GM21737 (cell line): ENCODE data around the gene GOLGA3.
"Not testable (repeated sequence)": the region's sequence is repeated elsewhere in the genome, so short reads cannot be mapped to it uniquely, and the experiment has no call there.

ENCODE experiments used
- ATAC-seq: cut with Tn5 transposase; IDR thresholded peaks from one replicate; pipeline ENCODE4 v1.9.1; 2021; ENCODE audit warnings: mild to moderate bottlenecking, moderate library complexity; ENCODE audit not compliant: unreplicated experiment

GOLGA3 gene

DNA sequence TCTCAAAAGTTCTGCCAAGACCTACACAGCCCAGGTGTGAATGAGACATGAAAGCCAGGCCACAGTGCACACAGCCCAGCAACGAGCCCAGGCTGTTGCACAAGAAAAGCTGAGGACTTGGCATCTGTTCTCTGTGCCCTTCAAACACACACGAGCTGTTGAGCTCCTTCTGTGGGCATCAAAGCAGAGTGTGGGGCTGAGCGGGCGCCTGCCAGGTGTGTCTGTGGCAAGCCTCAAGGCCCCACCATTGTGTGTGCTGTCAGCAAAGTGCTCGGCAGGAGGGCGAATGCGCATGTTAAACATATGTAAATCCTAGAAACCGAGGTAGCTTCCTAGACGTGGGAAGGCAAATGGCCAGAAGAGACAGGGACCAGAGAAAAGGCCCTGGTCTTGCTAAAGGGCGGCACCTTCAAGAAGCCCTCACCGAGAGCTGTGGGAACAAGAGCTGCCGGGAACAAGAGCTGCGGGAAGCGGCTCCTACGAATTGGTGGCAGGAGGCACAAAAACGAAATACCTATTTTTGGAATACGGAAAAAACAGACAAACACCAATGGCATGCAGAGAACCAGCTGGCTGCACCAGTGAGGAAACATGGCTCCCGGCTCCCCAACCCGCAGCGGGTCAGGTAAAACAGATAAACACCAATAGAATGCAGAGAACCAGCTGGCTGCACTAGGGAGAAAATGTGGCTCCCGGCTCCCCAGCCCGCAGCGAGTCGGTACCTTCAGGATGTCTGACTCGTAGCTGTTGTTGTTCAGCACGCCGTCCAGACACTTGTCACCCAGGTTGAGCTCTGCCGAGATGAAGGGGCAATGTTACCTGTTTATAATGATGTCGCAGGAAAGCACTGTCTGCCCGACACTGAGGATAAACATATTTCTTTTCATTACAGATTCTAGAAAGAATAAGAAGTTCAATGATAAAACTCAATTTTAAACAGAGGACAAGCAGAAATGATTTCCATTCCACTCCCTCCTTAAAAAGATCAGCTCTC, 19.0 kb upstream of the GOLGA3 start:
- ATAC-seq, result no peak

DNA sequence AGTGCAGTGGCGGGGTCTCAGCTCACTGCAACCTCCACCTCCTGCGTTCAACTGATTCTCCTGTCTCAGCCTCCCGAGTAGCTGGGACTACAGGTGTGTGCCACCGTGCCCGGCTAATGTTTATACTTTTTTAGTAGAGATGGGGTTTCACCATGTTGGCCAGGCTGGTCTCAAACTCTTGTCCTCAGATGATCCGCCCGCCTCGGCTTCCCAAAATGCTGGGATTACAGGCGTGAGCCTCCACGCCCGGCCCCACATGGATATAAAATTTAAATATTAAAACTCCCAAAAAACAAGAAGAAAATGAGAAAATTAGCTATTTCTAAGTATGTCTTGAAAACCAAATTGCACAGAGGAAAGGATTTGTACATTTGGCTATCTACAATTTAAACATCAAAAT, 16.0 kb upstream of the GOLGA3 start:
- not testable (repeated sequence) for ATAC-seq

DNA sequence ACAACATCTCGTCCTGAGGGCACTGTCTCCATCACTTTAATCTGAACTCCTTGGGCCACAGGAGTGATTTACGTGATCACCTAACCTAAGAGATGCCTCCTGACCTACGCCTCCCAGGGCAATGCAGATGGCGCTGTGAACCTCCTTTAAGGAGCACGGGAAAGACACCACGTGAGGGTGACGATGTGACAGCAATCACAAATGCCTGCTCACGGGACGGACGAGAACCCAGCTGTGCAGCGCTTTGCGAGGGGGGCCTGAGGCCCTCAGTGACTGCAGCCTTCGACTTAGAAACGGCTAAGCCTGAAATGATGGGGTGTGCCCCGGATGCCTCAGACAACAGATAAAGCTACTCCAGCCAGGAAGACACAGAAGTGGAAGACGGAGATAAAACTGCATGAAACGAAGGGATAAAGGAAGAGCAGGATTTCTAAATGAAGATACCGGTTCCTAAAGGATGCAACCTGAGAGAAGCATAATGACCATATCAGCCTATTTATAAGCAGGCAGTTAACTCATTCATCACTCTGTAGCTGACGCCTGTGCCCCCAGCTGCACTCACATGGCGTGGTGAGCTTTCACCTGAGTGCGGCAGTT, 13.9 kb upstream of the GOLGA3 start:
- no peak for ATAC-seq

DNA sequence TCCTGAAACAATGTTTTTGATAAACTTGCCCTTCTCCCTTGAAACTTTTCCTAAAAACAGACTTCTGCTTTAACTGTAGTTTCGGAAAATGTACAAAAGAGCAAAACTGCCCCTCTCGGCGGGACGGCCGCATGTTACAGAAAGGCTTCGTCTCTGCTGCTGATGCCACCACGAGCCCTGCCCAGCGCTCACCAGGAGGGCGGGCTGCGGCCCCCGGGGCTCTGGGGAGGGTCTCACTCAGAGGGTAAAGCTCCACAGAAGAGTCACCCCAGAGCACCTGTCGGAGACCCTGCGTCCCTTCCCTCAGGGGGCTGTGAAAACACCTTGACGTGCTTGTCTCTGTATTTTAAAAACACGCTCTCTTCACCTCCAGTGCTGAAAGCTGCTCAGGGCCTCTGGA, 12.5 kb upstream of the GOLGA3 start:
- no peak for ATAC-seq

DNA sequence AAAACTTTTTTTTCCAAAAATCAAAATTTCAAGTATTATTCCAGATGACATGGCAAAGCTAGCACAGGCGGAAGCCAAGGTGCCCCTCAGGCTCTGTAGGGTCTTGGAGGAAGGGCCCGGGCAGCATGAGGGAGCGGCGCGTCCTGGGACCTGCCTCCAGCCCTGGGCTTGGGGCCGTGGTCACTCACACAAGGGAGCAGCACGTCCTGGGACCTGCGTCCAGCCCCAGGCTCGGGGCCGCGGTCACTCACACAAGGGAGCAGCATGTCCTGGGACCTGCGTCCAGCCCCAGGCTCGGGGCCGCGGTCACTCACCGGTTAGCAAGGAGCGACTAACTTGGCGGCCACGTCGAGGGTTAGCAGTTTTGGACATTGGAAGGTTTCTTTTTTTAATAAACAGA, 11.9 kb upstream of the GOLGA3 start:
- no peak for ATAC-seq

DNA sequence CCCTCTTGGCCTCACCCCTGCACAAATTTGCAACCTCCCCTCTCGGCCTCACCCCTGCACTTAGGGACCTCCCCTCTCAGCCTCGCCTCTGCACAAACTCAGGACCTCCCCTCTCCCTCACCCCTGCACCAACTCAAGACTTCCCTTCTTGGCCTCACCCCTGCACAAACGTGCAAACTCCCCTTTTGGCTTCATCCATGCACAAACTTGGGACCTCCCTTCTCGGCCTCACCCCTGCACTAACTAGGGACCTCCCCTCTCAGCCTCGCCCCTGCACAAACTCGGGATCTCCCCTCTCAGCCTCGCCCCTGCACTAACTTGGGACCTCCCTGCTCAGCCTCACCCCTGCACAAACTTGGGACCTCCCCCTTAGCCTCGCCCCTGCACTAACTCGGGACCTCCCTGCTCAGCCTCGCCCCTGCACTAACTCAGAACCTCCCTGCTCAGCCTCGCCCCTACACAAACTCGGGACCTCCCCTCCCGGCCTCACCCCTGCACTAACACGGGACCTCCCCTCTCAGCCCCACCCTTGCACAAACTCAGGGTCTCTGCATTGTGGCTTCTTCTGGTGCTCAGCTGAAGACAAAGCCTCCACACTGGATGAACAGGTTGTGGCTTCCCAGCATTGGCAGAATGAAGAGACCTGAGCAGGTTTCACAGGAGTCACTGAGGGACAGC, 11.0 kb upstream of the GOLGA3 start:
- no peak for ATAC-seq

DNA sequence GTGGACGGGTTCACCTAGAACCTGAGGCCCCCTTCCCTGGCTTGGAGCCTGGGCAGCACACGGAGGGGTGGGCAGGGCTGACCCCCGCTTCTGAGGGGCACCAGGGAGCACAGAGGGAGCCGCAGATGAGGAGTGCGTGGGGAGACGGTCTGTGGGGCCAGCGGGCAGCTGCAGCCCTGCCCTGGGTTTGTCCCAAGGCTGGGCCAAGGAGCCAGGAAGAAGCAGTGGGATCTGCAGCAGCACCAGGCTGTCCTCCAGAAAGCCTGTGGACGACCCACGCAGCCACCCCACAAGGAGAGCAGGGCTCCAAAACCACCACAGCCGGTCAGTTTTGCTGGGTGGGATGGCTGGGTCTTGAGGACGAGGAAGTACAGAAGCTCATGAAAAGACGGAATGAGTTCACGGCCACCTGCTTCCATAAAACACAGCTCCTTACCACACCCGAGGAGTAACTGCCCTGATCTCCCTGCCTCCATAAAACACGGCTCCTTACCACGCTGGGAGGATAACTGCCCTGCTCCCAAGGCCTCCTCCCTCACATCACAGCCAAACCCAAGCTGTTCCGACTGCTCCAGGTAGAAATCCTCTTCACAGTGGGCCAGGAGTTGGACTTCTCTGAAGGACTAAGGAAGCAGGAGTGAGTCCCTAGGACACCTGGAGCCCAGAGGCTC, 9.9 kb upstream of the GOLGA3 start:
- ATAC-seq, result no peak

DNA sequence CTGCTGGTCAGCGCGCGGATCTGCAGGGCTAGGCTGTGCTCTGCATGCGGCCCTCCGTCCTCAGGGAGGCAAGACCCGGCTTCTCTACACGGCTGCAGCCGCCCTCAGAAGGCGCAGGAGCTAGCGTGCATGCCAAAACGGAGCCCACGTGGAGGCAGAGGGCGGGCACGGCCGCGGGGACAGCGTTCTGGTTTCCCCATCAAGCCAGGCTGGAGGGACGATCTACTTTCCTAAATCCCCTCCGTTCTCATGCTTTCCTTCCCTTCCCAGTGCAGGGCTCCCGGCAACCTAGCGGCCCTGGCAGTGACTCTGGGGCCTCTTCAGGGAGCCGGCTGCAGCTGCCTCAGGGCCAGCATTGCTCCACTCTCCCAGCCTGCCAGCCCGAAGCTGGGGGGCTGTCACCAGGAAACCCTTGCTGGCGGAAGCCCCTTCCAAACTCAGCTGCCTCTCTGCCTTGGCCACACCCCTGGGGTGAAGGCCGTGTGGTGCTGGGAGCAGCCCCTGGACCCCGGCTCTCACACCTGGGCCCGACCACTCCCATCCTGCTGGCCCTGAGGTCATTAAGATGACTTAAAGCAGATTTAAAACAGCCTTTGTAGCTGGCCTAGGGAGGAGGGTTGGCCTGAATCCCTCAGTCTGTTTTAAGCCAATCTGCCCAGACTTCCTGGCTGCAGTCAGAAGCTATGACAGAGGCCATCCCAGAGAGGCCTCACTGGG, 9.2 kb upstream of the GOLGA3 start:
- no peak for ATAC-seq

DNA sequence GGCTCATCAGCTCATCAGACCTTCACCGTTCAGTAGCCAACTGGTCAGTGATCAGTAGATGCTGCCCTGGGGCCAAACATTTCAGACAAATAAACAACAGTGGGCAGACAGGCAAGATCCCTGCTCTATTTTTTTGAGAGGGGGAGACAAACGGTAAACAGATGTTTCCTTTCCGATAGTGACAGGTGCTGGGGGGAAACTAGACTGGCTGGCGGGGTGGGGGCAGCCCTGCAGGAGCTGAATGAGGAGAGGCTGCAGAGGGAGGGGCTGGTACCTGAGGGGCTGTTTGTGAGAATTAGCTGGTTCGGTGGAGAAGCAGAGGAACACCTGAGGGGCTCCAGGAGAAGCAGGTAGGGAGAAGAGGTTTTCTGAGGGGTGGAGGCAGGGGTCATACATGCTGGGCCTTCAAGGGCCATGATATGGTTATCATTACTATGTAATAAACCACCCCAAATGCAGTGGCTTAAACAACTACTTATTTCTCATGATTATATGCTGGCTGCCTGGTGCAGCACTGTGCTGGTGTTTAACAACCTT, 8.2 kb upstream of the GOLGA3 start:
- ATAC-seq, result no peak

DNA sequence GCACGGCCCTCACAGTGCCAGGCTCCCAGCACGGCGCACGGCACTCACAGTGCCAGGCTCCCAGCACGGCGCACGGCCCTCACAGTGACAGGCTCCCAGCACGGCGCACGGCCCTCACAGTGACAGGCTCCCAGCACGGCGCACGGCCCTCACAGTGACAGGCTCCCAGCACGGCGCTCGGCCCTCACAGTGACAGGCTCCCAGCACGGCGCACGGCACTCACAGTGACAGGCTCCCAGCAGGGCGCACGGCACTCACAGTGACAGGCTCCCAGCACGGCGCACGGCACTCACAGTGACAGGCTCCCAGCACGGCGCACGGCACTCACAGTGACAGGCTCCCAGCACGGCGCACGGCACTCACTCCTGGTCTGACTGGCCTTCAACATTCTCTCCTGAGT, 7.6 kb upstream of the GOLGA3 start:
- ATAC-seq, result not testable (repeated sequence)

DNA sequence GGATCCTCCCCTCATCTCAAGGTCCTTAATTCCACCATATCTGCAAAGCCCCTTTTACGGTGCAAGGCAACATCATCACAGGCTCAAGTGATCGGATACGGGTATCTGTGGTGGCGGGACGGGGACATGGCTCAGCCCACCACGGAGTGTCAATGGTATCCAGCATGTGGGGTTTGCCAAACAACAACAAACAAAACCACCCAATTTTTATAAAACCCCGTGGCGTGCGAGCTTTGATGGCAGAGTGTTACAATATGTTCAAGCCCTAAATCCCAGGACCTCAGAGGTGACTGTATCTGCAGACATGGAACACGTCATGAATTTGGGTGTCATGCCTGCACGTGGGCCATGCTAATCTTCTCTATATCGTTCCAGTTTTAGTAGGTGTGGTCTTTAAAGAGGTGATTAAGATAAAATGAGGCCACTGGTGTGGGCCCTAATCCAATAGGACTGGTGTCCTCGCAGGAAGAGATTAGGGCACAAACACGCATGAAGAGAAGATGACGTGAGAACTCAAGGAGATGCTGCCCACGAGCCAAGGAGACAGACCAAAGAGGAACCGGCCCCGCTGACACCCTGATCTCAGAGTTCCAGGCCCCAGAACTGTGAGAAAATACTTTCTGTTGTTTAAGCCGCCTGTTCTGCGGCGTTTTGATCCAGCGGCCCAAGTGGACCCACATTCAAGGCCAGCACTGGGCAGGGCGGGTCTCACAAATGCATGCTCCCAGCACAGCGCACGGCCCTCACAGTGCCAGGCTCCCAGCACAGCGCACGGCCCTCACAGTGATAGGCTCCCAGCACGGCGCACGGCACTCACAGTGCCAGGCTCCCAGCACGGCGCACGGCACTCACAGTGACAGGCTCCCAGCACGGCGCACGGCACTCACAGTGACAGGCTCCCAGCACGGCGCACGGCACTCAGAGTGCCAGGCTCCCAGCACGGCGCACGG, 6.7 kb upstream of the GOLGA3 start:
- no peak for ATAC-seq

DNA sequence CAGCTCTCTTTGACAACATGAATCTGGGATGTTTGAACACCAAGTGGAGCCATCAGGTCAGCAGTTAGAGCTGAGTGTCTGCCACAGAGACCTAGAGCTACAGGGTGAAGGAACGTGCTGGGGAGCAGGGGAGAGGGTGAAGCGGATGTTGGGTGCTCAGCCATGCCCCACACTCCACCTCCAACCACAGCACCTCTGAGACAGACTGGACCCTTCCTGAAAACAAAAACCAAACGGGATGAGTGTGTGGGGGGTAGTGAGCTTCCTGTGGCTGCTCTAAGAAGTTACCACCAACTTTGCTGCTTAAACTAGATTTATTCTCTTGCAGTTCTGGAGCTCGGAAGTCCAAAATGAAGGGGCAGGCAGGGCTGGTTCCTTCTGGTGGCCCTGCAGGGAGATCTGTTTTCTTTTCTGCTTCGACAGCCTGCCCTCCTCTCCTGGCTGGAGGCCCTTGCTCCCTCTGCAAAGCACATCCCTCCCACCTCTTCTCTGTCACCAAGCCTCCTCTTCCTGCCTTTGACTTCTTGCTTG, 5.6 kb upstream of the GOLGA3 start:
- no peak for ATAC-seq

DNA sequence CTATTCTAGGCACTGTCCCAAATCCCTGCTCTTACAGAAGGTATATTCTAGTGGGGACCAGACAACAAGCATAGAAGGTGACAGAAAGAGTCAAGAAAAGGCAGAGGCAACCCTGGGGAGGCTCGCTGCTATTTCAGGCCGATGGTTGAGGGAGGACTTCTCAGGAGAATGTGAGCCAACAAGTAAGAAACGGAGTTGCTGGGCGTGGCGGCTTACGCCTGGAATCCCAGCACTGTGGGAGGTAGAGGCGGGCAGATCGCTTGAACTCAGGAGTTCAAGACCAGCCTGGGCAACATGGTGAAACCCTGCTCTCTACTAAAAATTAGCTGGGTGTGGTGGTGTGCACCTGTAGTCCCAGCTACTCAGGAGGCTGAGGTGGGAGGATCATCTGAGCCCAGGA, 4.7 kb upstream of the GOLGA3 start:
- no peak for ATAC-seq

DNA sequence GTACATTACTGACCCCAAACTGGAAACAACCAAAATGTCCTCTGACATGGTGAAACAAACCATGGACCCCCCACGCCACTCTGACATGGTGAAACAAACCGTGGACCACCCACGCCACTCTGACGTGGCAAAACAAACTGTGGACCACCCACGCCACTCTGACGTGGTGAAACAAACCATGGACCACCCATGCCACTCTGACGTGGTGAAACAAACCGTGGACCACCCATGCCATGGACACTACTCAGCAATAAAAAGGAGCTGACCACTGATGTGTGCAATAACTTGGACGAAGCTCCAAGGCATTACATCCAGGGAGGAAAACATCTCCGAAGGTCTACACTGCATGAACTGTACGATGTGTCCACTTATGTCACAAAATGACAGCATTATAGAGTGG, 3.1 kb upstream of the GOLGA3 start:
- ATAC-seq, result no peak

DNA sequence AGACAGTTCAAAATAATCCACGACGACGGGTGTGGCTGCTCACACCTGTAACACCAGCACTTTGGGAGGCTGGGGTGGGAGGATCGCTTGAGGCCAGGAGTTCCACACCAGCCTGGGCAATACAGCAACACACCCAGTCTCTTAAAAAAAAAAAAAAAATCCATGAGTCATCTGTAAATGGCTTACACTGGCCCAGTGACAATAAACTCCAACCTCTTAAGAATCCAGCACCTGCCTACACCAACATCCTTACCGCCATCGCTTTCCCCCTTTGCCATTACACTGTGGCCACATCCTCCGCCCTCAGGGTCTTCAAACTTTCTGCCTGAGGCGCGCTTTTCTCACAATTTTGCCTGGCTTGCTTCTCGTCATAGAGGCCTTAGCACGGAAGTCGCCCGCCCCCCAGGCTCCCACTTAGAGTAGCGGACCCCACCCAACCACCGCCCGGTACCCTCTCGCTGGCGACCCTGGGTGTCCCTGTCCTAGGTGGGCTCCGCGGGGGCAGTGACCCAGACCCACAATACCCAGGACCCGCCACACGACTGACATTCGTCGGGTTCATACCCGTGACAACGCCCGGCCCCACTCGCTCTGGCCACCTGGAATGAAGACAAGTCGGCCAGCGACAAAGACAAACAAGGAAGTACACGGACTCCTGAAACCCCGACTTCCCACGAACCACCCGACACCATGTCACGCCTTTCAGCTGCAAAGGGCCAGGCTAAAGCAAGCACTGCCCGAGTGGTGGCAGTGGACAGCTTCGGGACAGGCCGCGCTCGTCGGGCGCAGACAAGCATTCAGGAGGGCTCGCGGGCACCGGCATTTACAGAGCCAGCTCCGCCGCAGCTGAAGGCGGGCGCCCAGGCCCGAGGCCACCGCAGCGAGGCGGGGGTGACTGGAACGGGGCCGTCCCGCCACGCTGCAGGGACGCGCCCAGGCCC, 636 bp downstream of the GOLGA3 start:
- peak; percentile 20 for ATAC-seq

DNA sequence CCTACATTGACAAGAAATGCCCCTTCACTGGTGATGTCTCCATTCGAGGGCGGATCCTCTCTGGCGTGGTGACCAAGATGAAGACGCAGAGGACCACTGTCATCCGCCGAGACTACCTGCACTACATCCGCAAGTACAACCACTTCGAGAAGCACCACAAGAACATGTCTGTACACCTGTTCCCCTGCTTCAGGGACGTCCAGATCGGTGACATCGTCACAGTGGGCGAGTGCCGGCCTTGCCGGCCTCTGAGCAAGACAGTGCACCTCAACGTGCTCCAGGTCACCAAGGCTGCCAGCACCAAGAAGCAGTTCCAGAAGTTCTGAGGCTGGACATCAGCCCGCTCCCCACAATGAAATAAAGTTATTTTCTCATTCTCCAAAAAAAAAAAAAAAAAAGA, 2.8 kb downstream of the GOLGA3 start:
- no peak for ATAC-seq

DNA sequence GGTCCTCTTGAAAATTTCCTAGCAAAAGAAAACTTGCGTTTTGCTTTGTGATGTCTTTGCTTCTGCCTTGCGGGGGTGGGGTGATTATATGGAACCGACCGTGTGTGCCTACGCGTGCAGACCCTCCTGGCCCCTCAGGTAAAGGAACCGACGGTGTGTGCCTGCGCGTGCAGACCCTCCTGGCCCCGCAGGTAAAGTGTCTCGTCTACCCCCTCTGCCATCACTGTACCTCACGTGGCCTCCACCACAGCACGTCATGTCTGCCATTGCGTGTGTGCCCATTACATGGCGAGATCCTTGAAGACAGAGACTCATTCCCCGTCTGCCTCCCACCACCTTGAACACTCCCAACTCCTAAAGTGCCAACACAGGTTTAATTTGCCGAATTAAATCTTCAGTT, 3.6 kb downstream of the GOLGA3 start:
- ATAC-seq, result no peak

DNA sequence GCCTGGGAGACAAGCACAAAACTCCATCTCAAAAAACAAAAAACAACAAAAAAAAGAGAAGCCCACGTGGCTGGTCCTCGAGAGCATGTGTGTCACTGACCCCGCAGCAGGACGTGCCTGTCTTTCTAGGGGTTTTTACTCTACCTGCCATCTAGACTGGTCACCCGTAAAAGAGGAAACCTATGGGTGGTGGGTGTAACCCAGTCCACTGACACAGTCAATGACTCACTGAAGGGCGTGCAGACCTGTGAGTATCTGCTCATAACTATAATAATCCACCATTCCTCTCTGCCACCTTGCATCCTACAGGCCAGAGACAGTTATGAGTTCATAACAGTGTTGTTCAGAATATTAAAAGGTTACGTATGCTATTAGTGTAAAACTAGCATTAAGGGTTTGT, 4.6 kb downstream of the GOLGA3 start:
- ATAC-seq, result no peak
